ENCODE results near the gene CLBA1.

The CLBA1 gene

DNA sequence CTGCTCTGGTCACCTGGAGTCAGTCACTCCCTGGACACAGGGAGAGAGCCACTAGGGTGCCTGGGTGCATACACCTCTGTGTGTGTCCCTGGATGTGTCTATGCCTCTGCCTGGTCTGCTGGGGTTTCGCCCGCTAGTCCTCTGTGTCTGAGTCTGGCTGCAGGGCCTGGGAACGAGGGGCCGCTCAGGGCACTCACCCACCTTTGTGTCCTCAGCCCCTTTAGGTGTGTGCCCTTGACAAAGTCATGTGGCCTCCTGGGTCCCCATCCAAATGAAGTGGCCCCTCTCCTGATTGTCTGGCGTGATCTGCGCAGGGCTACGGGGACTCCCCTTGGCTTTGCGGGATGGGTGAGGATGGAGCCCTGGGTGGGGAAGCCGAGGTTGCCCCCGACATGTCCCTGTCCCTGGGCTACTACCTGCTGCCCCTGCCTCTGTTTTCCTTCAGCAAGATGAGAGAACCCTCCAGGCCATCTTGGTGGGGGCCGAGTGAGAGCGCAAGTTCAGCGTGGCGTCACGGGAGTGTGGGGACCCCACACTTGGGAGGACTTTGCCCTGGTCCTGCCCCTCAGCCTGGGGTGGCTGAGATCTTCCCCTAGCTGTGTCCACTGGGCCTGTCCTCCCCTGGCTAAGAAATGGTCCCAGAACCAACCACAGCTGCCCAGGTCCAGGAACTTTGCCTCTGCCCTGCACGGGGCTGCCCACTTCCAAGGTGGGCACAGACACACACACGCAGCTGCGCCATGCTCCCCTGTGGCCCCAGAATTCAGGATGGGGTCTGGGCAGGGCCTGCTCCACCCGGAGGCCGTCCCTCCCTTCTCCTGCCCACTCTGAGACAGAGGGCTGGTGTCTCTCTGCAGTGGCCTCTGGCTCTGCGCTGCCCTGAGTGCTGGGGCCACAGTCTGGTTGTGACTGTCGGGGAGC lies 4.7 kb upstream of the CLBA1 start:
- no peak for DNase-seq (ENCODE audit: low spot score)

GRCh38 chr14:104981699-104982541 lies 3.7 kb upstream of the CLBA1 start:
- no peak for DNase-seq (ENCODE audit: low spot score)

DNA sequence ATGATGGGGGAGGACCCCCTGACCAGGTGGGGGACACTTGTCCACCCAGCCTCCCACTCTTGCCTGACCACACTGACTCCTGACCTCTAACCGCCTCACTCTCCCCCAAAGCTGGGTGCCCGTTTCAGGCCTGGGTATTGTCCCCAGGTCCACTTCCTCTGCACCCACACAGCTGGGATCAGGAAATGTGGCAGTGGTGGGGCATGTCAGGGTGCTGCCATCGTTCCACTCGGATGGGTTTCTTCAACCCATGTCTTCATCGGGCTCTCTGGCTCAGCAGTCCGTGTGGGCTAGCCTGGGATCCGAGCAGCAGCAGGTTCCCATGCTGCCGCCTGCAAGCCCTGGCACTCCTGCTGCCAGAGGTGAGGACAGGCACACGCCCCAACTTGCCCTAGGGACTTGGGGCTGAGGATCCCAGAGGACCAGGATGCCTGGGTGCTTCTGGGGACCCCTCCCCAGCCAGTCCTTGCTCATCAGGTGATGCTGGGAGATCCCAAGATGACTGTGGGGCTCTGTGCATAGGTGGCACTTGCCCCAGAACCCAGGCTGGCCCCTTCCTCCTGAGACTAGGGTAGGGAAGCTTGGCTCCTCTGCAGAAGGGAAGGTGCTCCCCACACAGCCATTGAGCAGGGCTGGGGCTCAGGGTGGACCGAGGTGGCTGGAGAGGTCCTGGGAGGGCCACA lies 2.9 kb upstream of the CLBA1 start:
- no peak for DNase-seq (ENCODE audit: low spot score)

DNA sequence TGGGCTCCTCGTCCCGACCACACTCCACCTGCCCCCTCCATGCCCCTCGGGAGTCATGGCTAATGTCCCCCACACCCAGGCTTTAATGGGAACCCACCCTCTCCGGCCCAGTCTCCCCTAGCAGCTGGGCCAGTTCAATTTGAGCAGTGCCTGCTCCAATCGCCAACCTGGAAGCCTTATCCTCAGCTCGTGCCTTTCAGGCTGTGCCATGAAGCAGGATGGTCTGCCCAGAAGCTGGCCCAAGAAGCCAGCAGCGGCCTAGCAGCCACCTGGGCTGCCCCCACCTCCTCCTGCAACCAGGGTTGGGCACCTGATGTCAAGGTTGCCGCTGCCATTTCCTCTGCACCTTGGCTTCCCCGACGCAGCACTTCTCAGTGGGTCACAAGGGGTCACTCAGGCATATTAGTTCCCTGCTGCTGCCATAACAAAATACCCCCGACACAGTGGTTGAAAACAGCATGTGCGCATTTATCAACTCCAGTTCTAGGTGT lies 2.3 kb upstream of the CLBA1 start:
- DNase-seq (ENCODE audit: low spot score), result no peak

DNA sequence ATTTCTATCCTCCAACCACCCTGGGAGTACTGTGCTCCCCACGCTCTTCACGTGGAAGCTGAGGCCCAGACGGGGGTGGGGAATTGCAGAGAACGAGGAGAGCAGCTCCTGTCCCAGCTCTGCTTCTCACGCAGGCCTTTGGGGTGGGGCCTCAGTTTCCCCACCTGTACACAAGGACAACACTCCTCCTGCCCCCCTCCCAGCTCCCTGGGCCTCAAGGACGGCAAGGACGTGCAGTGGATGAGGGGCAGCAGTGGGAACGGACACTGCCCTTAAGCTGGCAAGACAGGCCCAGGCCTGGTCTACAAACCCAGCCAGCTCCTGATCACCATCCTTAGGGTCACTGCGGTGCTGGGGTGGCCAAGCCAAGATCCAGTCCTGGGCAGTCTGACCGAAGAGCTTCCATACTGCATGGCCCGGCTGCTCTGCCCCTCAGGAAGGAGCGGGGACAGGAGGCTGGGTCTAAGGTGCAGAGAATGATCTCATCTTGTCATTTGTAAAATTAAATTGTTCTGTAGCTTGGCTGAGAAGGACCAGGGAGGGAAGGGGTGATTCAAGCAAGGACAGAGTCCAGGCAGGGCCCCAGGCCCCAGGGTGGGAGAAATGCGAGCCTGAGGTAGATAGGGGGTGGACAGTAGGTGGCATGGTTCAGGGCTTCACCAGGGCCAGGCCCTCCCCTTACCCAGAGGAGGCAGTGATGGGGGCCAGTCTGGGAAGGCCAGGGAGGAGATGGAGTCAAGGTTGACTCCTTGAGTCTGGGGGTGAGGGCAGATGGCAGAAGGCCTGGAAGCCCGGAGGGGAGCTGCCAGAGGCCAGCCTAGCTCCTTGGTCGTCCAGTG lies 1.3 kb upstream of the CLBA1 start:
- no peak for DNase-seq (ENCODE audit: low spot score)

- no peak for DNase-seq (ENCODE audit: low spot score)
Measured at GRCh38 chr14:104986487-104987164, 1.0 kb downstream of the CLBA1 start.

GRCh38 chr14:104989236-104989950 lies 3.8 kb downstream of the CLBA1 start:
- DNase-seq (ENCODE audit: low spot score), result no peak

DNA sequence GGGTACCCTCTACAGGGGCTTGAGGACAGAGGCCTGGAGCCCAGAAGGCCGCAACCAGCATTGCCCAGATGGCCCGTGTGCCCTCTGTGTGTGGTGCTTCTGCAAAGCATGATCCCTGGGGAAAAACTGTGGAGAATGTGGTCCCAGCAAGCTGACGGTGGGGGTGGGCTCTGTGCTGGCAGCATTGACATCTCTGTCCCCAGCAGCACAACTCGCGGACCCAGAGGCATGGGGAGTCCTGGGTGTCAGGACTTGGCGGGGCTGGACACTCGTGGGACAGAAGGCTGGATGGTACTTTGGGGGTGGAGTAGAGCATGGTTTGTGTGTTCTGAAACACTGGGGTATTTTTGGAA lies 4.3 kb downstream of the CLBA1 start:
- no peak for DNase-seq (ENCODE audit: low spot score)

DNA sequence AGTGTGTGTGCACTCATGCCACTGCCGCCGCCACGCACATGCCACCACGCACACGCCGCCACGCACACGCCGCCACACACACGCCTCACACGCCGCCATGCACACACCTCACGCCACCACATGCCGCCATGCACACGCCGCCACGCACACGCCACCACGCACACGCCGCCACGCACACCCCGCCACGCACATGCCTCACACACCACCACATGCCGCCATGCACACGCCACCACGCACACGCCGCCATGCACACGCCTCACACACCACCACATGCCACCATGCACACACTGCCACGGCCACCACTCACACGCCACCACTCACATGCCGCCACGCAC lies 6.3 kb downstream of the CLBA1 start:
- no peak for DNase-seq (ENCODE audit: low spot score)

DNA sequence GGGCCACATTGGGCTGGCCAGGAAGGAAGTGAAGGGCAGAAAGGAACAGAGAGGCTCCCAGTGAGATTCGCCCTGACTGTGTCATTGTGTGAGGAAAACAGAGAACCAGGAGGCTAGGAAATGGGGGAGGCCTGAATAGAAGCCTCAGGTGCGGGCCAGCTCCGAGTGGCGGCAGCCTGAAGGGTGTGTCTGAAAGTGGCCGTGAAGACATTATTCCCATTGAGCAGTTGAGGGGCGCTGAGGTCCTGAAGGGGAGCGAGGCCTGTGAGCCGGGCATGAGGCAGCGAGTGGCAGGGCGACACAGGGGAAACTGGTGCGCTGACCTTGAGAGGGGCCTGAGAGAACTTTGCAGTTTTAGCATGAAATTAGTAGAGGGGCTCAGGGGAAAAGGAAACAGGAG lies 6.9 kb downstream of the CLBA1 start:
- no peak for DNase-seq (ENCODE audit: low spot score)

DNA sequence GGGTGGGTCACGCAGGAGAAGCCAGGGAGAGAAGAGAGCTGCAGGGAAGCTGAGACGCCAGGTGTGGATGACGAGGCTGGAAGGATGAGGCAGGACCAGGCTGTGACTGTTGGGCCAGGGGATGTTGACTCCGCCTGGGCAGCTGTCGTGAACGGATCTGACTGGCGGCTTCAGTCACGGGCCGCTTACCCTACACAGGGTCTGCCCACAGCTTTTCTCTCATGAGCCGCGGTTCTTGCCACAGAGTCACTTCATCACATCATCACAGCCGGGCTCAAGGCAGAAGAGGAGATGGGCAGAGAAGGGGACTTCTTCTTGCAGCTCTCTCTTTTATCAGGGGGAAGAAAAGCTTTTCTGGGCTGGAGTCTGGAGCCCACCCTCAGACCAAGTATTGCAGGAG lies 7.7 kb downstream of the CLBA1 start:
- no peak for DNase-seq (ENCODE audit: low spot score)

GRCh38 chr14:104993808-104994591 lies 8.4 kb downstream of the CLBA1 start:
- DNase-seq (ENCODE audit: low spot score), result no peak

GRCh38 chr14:104994978-104995377 lies 9.4 kb downstream of the CLBA1 start:
- DNase-seq (ENCODE audit: low spot score), result no peak

GRCh38 chr14:104996032-104996431 lies 10.4 kb downstream of the CLBA1 start:
- DNase-seq (ENCODE audit: low spot score), result no peak

- no peak for DNase-seq (ENCODE audit: low spot score)
Measured at GRCh38 chr14:104996483-104996882, 10.9 kb downstream of the CLBA1 start.

DNA sequence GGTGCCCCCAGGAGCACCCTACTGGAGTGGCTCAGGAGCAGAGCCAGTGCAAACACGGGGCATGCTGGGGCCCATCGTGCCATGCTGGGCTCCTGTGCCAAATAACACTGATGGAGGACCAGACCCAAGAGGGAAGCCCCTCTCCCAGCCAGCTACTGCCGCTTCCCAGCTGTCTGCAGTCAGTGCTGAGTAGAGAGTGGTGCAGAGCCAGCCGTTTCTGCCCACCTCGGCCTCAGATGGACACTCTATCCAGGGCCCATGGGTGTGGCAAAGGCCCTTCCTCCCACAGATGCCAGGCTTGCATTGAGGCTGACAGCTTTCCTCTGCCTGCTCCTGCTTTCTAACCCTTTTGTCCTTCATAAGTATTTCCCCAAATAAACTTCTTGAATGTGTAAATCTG lies 13.2 kb downstream of the CLBA1 start:
- DNase-seq (ENCODE audit: low spot score), result no peak

GRCh38 chr14:104999361-104999760 lies 13.8 kb downstream of the CLBA1 start:
- DNase-seq (ENCODE audit: low spot score), result no peak

- no peak for DNase-seq (ENCODE audit: low spot score)
Measured at GRCh38 chr14:105005329-105005928, 19.8 kb downstream of the CLBA1 start.

Measured in COLO829 (cell line).